Endothelial cell of hepatic sinusoid (primary cell): Measurements from ENCODE around the gene MAP1LC3B.

Experiments
- in situ Hi-C: cut with HindIII; loops from 2 replicates; pipeline ENCODE4 v1.10.0; 2017; ENCODE audit warnings: low sequenced_read_pairs

MAP1LC3B gene

DNA sequence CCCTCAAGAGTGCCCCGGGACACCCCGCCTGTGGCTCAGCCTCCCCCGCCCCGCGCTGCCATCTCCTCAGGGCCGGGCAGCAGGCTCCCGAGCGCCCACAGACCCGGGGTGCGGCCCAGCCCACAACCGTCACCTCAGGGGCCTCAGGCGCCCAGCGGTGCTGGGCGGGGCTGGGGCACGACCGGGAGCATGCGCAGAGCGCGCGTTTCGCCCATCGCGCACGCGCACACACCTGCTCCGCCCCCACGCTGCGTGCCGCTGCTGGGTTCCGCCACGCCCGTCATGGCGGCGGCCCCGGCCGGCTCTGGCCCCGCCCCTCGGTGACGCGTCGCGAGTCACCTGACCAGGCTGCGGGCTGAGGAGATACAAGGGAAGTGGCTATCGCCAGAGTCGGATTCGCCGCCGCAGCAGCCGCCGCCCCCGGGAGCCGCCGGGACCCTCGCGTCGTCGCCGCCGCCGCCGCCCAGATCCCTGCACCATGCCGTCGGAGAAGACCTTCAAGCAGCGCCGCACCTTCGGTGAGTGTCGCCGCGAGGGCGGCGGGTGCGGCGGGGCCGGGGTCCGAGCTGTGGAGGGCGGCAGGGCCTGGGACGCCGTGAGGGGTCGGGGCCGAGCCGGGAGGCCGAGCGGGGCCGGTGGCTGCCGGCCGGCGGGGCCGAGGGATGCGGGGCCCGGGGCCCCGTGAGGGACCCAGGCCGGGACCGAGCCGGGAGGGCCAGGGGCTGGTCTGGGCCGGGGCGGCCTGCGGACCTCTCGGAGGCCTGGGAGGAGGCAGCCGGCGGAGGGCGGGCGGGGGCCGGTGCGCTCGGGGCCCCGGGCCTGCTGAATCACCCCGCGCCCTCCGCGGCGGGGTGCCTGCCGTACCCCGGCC lies at the start of gene MAP1LC3B:
Gene MAP1LC3B, plus strand, starts transcription at position 387 of the 871 bp plus-strand sequence. Its CDS starts 92 bp downstream, at position 479.
- in situ Hi-C loops: no loop called here

DNA sequence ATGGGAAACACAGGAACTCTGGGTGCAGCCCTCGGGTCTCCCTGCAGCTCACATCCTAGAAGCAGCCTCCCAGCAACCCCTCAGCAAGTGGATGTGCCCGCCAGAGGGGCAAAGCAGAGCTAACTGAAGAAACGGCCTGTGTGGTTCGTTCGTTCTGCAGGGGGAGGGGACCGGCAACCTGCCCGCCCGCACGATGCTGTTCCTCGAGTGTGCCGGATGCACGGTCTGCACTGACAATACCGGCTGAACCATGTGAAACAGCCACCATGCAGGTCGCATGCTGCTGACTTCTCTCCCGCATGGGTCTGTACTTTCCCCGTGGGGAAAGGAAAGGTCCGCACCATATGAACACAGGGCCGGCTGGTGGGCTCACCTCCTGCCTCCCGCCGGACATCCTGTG lies 49.6 kb upstream of the MAP1LC3B start:
- in situ Hi-C loops: no loop called here

DNA sequence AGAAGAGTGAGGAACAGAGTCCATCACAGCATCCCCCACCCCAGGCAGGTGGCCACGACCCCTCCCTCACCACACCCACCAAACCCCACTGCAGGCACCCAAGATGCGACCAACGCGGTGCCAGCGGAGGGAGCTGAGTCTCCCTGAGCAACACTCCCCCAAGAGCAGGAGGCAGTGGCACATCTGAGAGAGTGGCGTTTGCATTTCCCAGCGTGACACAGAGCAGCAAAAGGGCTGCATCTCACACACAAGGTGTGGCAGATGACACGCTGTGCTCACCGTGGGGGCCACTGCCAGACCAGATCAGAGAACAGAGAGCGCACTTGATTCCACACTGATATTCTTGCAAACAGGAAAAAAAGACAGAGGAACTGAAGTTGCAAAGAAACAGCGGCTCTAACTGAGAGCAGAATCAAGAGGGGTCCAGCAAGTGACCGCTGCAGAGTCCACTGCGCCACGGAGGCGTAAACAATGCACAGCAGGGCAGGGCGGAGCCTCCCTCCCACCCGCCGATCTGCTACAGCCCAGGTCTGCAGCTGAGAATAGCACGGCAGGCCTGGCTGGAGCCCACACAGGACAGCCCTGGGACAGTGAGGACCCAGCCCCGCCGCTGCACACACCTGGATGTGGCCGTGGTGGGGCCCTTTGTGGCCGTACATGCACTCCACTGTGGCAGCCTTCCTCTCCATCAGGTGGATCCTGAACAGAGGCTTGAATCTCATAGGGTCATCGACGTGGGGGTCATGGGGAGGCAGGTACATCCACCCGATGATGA lies 49.0 kb upstream of the MAP1LC3B start:
- in situ Hi-C loops: no loop called here

DNA sequence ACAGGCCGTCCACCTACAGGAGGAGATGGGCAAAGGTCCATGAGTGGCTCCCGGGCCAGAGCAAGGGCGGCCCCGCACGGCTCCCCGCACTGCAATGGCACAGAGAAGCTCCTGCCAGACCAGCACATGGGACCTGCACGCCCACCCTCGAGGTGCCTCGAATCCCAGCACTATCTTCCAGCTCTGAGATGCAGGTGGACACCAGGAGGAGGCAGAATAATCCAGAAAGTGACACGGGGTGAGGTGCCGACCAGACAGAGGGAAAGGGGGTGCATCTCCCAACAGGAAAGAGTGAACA lies 48.4 kb upstream of the MAP1LC3B start:
- in situ Hi-C loops: no loop called here

DNA sequence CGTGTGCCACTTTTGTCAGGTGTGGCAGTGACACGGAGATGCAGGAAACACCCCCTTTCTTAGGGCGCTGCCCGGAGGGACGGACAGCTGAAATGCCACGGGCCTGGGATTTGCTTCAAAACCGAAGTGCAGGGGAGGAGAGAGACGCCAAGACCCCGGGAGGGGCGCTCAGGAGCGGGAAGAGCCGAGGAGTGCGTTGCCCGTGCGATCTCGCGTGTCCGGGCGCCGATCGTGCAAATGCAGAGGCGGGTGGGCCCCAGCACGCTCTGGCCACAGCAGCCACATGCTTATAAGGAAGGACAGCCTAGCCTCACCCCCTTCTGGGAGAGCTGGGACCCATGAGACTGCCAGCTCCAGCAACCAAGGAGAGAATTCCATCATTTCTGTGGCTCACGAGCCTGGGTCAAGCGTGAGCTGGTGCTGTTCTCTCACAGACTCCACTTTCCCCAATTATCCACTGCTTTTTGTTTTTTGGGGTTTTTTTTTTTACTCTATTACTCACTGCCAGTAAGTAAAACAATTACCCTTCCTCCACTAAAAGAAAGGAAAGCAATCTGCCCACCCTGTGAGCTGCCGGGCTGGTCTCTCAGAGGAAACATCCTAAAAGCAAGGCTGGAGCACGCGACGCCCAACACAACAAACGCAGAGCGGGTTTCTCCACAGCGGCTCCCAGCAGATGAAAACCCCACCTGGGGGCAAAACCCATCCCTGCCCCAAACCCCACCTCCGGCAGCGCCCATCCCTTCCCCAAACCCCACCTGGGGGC lies 47.8 kb upstream of the MAP1LC3B start:
- in situ Hi-C loops: no loop called here

DNA sequence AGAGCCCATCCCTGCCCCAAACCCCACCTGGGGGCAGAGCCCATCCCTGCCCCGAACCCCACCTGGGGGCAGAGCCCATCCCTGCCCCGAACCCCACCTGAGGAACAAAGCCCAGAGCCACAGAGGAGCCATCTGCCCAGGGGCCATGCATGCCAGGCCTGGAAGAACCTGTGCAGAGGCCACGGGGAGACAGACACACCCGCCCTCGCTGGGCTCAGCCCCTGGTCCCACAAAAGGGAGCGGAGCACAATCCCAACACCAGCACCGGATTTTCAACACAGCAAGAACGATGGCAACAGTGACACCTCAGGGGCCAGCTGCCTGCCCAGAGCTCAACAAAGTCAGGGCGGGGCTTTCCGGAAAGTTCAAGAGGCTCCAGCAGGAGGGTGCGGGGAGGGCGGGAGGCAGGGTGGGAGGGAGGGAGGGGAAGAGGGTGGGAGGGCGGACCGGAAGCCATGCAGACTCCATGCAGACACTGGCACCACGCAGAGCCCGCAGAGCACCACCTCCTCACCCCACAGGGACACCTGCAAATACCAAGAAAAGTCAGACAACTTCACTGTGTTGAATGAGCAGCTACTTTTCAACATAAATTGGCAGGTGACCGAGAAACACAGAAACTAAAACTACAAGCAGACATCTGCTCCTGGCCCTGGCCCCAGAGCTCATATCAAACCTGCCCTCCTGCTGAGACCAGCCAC lies 47.1 kb upstream of the MAP1LC3B start:
- in situ Hi-C loops: no loop called here

DNA sequence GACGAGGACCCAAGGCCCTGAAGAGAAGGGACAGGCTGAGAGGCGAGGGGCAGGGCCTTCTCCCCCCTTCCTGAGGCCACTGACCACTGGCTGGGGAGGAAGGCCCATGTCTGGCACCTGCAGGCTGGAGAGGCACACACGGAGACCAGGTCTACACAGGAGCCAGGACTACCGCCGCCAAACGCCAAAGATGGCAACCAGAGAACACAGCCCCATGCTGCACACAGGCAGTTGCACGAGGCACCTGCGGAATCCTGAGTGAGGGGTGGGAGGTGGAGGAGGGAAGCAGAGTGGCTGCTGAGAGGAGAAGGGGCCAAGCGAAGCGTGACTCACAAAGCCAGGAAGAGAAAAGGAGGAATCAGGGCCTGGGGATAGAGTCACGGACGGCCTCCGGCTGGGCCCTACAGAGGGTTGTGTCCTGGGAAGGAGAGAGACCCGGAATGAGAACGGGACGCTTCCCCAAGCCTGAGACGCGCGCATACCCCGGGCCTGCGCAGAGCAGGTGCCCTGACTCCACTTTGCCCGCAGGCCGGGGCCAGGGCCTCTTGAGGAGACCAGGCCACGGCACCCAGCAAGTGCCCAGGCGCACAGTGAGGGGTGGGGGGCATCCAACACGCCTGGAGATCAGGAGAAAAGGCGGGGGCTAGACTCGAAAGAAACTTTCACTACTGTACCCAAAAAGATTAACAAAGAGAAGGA lies 46.3 kb upstream of the MAP1LC3B start:
- in situ Hi-C loops: no loop called here

DNA sequence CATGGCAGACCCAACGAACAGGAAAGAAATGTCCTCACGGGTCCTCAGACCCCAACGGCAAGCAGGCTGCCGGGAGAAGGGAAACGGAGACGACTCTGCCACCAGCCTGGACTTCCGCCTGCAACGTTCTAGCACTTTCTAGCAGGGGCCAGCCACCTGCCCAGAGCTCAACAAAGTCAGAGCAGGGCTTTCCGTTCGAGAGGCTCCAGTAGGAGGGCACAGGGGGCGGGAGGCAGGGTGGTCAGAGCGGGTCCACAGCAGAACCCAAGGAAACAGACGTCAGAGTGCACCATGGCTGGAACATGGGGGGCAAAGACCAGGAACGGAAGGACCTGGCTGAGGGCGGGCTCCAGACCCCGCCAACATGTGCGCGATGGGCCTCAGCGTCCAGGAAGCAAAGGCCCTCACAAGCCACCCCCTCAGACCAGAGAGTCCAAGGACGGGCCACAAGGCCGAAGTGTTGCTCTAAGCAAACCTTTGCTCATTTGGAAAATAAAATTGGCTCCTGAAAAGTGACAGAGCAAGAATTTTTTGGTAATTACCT lies 45.5 kb upstream of the MAP1LC3B start:
- in situ Hi-C loops: no loop called here

DNA sequence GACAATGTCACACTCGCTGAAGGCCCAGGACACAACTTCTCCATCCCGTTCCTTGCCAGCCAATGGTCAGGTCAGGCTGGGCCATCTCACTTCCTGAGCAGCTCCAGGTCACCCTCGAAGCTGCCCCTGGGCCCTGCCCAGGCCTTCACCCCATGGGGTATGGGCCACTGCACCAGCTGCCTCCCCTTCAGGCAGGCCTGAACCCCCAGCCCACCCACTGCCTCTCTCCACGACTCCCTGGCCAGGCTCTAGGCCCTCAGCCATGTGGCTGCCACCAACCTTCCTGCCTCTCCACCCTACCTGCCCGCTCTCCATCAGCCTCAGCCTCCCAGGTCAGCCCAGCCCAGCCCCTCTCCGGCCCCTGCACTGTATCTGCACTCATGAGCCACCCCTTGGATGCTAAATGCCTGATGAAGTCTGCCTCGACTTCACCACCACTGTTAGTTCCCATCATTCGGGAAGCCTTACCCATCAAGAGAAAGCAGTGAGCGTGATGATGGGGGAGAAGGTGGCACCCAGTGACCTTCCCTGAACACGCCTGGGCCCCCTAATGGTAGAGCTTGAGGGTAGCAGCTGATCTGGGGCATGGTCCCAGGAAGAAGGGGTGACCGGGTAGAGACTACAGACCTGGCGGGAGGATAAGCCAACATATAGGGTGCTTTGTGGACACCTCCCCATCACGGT lies 44.1 kb upstream of the MAP1LC3B start:
- in situ Hi-C loops: no loop called here

DNA sequence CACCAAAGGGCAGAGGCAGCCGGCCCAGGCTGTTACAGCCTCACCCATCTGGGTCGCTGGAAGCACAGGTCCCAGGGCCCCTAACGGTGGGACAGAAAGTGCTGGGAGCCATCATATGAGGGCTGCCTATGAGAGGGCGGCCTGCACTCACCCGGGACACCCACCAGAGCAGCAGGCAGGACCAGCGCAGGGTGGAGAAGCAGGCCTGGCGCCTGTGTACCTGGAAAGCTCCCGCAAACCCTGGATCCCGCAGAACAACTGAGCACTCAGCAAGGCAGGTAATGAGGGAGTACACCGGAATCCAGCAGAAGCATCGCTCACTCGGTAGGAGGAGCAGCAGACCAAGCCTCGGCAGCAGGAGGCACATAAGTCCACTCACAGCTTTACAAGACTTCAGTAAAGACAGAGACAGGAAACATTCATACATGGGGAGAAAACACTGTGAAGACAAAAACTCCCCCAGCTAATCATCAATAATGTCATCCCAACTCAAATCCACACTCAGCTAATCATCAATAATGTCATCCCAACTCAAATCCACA lies 43.4 kb upstream of the MAP1LC3B start:
- in situ Hi-C loops: no loop called here

DNA sequence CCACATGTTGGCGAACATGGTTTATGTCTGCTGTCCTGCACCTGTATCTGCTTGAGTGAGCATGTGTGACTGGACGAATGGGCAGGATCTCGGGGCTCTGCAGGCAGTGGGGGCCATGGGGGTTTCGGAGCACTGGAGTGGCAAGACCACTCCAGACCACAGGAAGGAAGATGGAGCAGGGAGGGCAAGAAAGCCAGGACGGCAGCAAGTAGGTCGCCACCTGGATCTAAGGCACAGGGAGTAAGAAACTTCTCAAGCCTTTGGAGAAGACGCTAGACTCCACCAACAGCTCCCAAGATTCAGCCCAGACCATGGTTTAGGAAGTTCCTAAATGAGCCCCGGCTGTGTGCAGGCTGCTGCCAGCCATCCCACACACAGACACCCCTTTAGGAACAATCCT lies 42.1 kb upstream of the MAP1LC3B start:
- in situ Hi-C loops: no loop called here

DNA sequence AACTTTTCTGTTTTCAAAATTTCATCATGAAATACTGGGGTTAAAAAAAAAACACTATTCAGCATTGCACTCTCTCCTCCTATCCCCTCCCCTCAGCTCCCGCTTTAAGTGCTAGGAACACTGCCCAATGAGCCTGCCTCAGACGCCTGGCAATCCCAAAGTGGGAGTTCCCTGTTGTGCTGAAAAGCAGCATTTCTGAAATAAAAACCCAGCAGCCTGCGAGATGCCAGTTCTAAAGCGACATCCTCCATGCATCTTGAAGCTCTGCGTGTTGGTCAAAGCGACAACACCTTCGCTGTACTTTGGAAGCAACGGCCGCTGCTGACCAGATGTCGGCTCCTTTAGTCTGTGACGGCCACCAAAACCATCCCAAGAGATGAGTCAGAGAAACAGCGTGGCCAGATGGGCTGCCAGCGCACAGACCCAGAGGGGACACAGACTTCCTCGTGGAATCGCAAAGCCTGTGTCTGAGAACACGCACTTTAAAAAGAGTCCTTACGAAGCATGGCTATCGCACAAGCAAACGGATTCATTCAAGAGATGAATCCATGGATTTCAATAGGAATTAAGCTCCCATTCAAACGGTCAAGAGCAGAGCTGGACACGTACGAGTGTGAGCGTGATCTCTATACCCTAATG lies 41.3 kb upstream of the MAP1LC3B start:
- in situ Hi-C loops: no loop called here

DNA sequence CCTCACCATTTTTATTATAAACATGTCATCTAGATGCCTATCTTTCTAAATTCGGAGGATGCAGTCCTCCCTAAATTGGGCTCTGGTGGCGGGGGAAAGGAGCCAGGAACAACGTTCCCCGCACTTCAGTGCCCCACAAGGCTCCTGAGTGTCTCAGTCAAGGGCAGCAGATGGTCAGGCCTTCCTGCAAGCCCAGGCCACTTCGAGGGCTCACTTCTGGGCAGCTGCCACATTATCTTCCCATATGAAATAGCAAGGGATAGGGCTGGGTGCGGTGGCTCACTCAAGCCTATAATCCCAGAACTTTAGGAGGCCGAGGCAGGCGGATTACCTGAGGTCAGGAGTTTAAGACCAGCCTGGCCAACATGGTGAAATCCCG lies 40.8 kb upstream of the MAP1LC3B start:
- in situ Hi-C loops: no loop called here

DNA sequence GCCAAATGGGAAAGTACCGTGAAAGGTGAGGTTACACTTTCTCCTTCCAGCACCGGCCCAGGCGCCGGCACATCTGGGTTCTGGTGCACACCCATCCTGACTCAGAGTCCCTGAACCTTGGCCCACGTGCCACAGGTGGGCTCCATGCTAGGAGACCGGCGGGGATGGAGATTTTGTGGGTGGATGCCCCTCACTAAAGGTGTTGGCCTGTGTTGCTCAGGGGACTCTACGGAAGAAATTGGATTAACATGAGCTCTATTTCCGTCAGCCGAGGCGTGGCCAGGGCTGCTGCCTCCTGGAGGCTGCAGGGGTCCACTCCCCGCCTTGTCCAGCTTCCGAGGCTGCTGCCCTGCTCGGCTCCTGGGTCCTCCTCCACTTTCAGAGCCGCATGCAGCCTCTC lies 39.3 kb upstream of the MAP1LC3B start:
- in situ Hi-C loops: no loop called here

DNA sequence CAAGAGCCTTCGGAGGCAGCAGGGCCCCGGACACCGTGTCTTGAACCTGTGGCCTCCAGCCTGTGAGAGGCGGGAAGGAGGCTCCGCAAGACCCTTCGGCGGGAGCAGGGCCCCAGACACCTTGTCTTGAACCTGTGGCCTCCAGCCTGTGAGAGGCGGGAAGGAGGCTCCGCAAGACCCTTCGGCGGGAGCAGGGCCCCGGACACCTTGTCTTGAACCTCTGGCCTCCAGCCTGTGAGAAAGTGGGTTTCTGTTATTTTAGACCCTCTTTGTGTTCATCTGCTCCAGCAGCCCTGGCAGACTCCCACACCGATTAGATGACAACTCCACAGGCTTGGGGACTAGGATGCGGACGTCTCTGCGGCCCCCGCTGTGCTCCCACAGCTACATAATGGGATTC lies 38.5 kb upstream of the MAP1LC3B start:
- in situ Hi-C loops: no loop called here

DNA sequence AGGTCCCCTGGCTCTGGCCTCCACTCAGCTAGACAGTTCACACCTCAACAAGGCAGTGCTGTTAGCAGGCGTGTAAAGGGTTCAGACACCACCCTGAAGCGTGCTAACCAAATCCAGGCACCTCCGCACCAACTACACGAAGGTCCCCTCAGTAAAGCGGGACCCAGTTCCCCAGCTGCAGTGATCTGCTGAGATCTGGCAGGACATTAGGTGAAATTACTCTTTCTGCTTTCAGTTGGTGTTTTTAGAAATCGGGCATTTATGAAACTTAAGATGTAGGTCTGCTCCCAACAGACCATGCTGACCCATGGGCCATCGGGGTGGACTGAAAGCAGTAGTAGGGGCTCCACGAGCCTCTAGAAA lies 35.7 kb upstream of the MAP1LC3B start:
- in situ Hi-C loops: loop anchor here (5.0 kb wide), 1 partner anchor 41 kb away; no protein-coding TSS in a partner anchor

DNA sequence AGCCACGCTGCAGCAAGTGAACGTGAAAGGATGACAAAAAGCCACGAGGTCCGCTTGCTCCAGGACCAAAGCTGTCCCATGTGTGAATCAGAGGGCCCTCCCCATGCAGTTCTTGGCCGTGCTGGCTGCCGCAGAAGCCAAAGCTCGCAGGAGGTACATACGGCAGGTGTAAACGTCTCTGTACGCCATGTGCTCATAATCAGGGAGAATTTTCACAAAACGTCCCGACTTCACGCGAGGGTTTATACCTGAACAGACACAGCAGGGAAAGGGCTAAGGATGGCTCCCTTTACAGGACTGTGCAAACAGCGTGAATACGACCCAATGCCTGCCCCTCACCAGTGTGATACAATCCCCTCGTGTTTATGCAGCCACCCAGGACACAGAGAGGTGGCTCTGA lies 33.9 kb upstream of the MAP1LC3B start:
- in situ Hi-C loops: loop anchor here (5.0 kb wide), 1 partner anchor 39 kb away; no protein-coding TSS in a partner anchor

DNA sequence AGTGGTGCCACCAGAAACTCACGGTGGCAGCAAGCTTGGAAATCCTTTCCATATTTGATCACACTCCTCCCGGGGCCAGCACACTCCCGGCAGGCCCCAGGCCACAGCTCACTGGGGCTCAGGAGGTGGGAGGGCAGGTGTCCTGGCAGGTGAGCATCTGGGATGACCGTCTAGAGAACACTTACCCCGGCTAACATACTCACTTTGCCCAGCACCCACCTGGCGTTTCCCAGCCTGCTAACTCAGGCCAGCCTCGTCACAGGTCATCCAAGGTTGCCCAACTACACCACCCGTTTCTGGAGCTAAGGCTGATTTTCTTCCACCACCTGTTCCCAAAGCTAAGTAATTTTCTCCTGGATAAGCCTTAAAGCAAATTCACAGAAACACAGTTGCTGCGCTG lies 33.4 kb upstream of the MAP1LC3B start:
- in situ Hi-C loops: loop anchor here (5.0 kb wide), 1 partner anchor 39 kb away; no protein-coding TSS in a partner anchor

DNA sequence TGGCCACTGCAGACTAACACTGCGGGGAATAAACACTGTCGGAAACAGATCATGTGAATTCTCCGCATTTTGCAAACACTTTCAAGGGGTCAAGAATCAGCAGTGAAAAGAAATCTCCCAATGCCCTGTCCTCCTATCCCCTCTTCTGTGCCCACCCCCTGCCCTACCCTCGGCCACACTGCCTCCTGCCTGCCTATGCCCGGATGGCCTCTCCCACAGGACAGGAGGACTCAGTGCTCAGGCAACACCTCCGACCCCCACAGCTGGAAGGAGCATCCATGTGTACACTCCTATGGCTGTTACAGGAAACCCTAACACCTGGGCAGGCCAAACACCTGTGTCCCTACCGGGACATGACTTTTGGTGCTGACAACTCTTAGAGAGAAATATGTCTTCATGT lies 33.0 kb upstream of the MAP1LC3B start:
- in situ Hi-C loops: loop anchor here (5.0 kb wide), 1 partner anchor 38 kb away; no protein-coding TSS in a partner anchor
